Mesenchymal stem cell (in vitro differentiated cells and primary cell): Measurements from ENCODE around the gene OR10G4. TPM values are rescaled to one million over a fixed set of nuclear protein-coding genes. Genes with fewer than 3 reads are reported as not detected.

Experiments
- DNase-seq: peaks from one replicate; pipeline ENCODE4 v3.0.0-alpha.2; 2013
- H2AFZ ChIP-seq: one replicate; pipeline ENCODE4 v1.6.1; 2013; ENCODE audit warnings: low read depth, mild to moderate bottlenecking, control low read depth, inconsistent platforms, low read length, moderate library complexity
- H2AK5ac ChIP-seq: 2 replicates; pipeline ENCODE4 v1.6.1; 2013; ENCODE audit warnings: low read length, moderate library complexity, mild to moderate bottlenecking, inconsistent platforms; ENCODE audit not compliant: severe bottlenecking
- H2BK120ac ChIP-seq: one replicate; pipeline ENCODE4 v1.6.1; 2013; ENCODE audit warnings: low read depth, mild to moderate bottlenecking, inconsistent platforms, low read length, moderate library complexity
- H2BK12ac ChIP-seq, 2 experiments: one replicate each; pipeline ENCODE4 v1.6.1; 2013; ENCODE audit warnings: inconsistent platforms in 2 of 2, low read length in 2 of 2, mild to moderate bottlenecking in 2 of 2, moderate library complexity in 2 of 2, control low read depth in 1 of 2
- H2BK15ac ChIP-seq: one replicate; pipeline ENCODE4 v1.6.1; 2013; ENCODE audit warnings: mild to moderate bottlenecking, low read depth, inconsistent platforms; ENCODE audit not compliant: poor library complexity, severe bottlenecking
- H2BK5ac ChIP-seq: 2 replicates; pipeline ENCODE4 v1.6.1; 2013; ENCODE audit warnings: low read depth, mild to moderate bottlenecking, low read length, control low read depth, inconsistent platforms; ENCODE audit not compliant: poor library complexity, severe bottlenecking
- H3K14ac ChIP-seq, 2 experiments: one replicate each; pipeline ENCODE4 v1.6.1; 2013; ENCODE audit warnings: inconsistent platforms in 2 of 2, low read length in 2 of 2, control low read depth in 1 of 2, mild to moderate bottlenecking in 1 of 2, moderate library complexity in 1 of 2
- H3K18ac ChIP-seq, 2 experiments: one replicate each; pipeline ENCODE4 v1.6.1; 2013; ENCODE audit warnings: inconsistent platforms in 2 of 2, low read length in 2 of 2, control low read depth in 1 of 2, low read depth in 1 of 2, mild to moderate bottlenecking in 1 of 2
- H3K23ac ChIP-seq, 2 experiments: one replicate each; pipeline ENCODE4 v1.6.1; 2013; ENCODE audit warnings: inconsistent platforms in 2 of 2, low read length in 2 of 2, mild to moderate bottlenecking in 2 of 2, moderate library complexity in 2 of 2, control low read depth in 1 of 2
- H3K27ac ChIP-seq: 2 replicates; pipeline ENCODE4 v1.5.1; 2013; ENCODE audit warnings: mild to moderate bottlenecking, moderate library complexity, low read length, control low read depth, inconsistent platforms; ENCODE audit not compliant: poor library complexity, severe bottlenecking
- H3K27me3 ChIP-seq, 2 experiments: 2 replicates each; pipeline versions ENCODE4 v1.6.1 to v1.7.0; 2013; ENCODE audit warnings: low read length in 2 of 2, mild to moderate bottlenecking in 2 of 2, moderate library complexity in 2 of 2, control low read depth in 1 of 2, inconsistent platforms in 1 of 2; ENCODE audit not compliant: control insufficient read depth in 1 of 2, insufficient read depth in 1 of 2
- H3K36me3 ChIP-seq, 2 experiments: 2 replicates each; pipeline versions ENCODE4 v1.6.1 to v1.7.0; 2013; ENCODE audit warnings: low read length in 2 of 2, control low read depth in 1 of 2, inconsistent platforms in 1 of 2, low read depth in 1 of 2, mild to moderate bottlenecking in 1 of 2; ENCODE audit not compliant: insufficient read depth in 2 of 2, control insufficient read depth in 1 of 2
- H3K4ac ChIP-seq, 2 experiments: one replicate each; pipeline ENCODE4 v1.6.1; 2013; ENCODE audit warnings: inconsistent platforms in 2 of 2, low read length in 2 of 2, mild to moderate bottlenecking in 2 of 2, moderate library complexity in 2 of 2, control low read depth in 1 of 2, low read depth in 1 of 2
- H3K4me1 ChIP-seq: 2 replicates; pipeline ENCODE4 v1.6.1; 2013; ENCODE audit warnings: low read depth, low read length, control low read depth; ENCODE audit not compliant: control insufficient read depth, insufficient read depth
- H3K4me2 ChIP-seq: 2 replicates; pipeline ENCODE4 v1.6.1; 2013; ENCODE audit warnings: low read length, mild to moderate bottlenecking, inconsistent platforms; ENCODE audit not compliant: poor library complexity, severe bottlenecking
- H3K4me3 ChIP-seq, 2 experiments: 2 replicates each; pipeline versions ENCODE4 v1.5.1 to v1.7.0; 2013; ENCODE audit warnings: low read length in 2 of 2, mild to moderate bottlenecking in 2 of 2, control low read depth in 1 of 2, low read depth in 1 of 2; ENCODE audit not compliant: insufficient read depth in 1 of 2
- H3K79me1 ChIP-seq: replicated peaks from 2 replicates; pipeline ENCODE4 v1.6.1; 2013; ENCODE audit warnings: mild to moderate bottlenecking, control low read depth, low read length, inconsistent platforms; ENCODE audit not compliant: poor library complexity, severe bottlenecking
- H3K9ac ChIP-seq: 2 replicates; pipeline ENCODE4 v1.7.0; 2013; ENCODE audit warnings: mild to moderate bottlenecking, low read length, moderate library complexity
- H3K9me3 ChIP-seq: 2 replicates; pipeline ENCODE4 v1.7.0; 2013; ENCODE audit warnings: mild to moderate bottlenecking, low read length; ENCODE audit not compliant: control insufficient read depth
- H4K8ac ChIP-seq: one replicate; pipeline ENCODE4 v1.6.1; 2013; ENCODE audit warnings: inconsistent platforms, mild to moderate bottlenecking, low read length, moderate library complexity
- H4K91ac ChIP-seq: one replicate; pipeline ENCODE4 v1.6.1; 2013; ENCODE audit warnings: mild to moderate bottlenecking, low read length, inconsistent platforms
- WGBS: methylation state at CpG from one replicate; pipeline ENCODE4 v1.1.7; 2013; ENCODE audit warnings: mixed read lengths; 5-methylcytosine and 5-hydroxymethylcytosine counted together
- polyA plus RNA-seq, 2 experiments: library from polyadenylated mRNA; stranded (reverse); fragments of 200-250 nt; gene quantifications; one replicate each; pipeline ENCODE4 v1.2.3, GENCODE V29; 2013

The OR10G4 gene, protein sequence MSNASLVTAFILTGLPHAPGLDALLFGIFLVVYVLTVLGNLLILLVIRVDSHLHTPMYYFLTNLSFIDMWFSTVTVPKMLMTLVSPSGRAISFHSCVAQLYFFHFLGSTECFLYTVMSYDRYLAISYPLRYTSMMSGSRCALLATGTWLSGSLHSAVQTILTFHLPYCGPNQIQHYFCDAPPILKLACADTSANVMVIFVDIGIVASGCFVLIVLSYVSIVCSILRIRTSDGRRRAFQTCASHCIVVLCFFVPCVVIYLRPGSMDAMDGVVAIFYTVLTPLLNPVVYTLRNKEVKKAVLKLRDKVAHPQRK
- polyA plus RNA-seq (2013, experiment 1 of 2) = not detected
- not detected for polyA plus RNA-seq (2013, experiment 2 of 2)

GRCh38 chr11:124012697-124013096 is at the start of gene OR10G4:
Gene OR10G4, plus strand, starts transcription at chr11:124012997. Its CDS starts 2,578 bp downstream, at chr11:124015575.
- no peak within 1 kb of the TSS for H3K27ac ChIP-seq
- no peak within 1 kb of the TSS for H4K91ac ChIP-seq
- DNase-seq = no peak
- no peak within 1 kb of the TSS for H2AK5ac ChIP-seq
- H3K36me3 ChIP-seq = no peaks in the 10 kb centered on the region
- no peak within 1 kb of the TSS for H3K14ac ChIP-seq
- no peaks in the 10 kb centered on the region for H3K79me1 ChIP-seq
- H2BK5ac ChIP-seq = no peak within 1 kb of the TSS
- no peak within 1 kb of the TSS for H2AFZ ChIP-seq
- no peak within 1 kb of the TSS for H3K4me2 ChIP-seq
- 67% methylated on average over 2 of the region's 2 CpGs for WGBS
- H2BK15ac ChIP-seq = no peak within 1 kb of the TSS
- no peak within 1 kb of the TSS for H3K18ac ChIP-seq
- no peak within 1 kb of the TSS for H3K4ac ChIP-seq
- no peak within 1 kb of the TSS for H2BK120ac ChIP-seq
- no peaks in the 10 kb centered on the region for H3K4me1 ChIP-seq
- H3K9ac ChIP-seq = no peak within 1 kb of the TSS
- no peaks in the 10 kb centered on the region for H3K9me3 ChIP-seq
- H4K8ac ChIP-seq = no peak within 1 kb of the TSS
- no peak within 1 kb of the TSS for H3K4me3 ChIP-seq
- no peak within 1 kb of the TSS for H3K23ac ChIP-seq
- no peak within 1 kb of the TSS for H2BK12ac ChIP-seq
- H3K27me3 ChIP-seq = no peaks in the 10 kb centered on the region

GRCh38 chr11:123973816-123974215 is 39.0 kb upstream of the OR10G4 start:
- no peak overlapping the region for H4K8ac ChIP-seq
- H3K4ac ChIP-seq = no peak overlapping the region
- no peak overlapping the region for H3K23ac ChIP-seq
- no peaks in the 10 kb centered on the region for H3K4me1 ChIP-seq
- H2AFZ ChIP-seq = no peak overlapping the region
- H3K9me3 ChIP-seq = peaks cover 11% of the 10 kb centered on the region
- H2BK12ac ChIP-seq = no peak overlapping the region
- H2BK5ac ChIP-seq = no peak overlapping the region
- H2AK5ac ChIP-seq = no peak overlapping the region
- no peaks in the 10 kb centered on the region for H3K36me3 ChIP-seq
- H3K14ac ChIP-seq = no peak overlapping the region
- no peaks in the 10 kb centered on the region for H3K27me3 ChIP-seq
- no peak overlapping the region for H3K9ac ChIP-seq
- 11% methylated on average over 1 of the region's 1 CpG for WGBS
- H3K4me3 ChIP-seq = no peak overlapping the region
- H4K91ac ChIP-seq = no peak overlapping the region
- no peak overlapping the region for H2BK15ac ChIP-seq
- H3K18ac ChIP-seq = no peak overlapping the region
- DNase-seq = peak; percentile 5
- no peak overlapping the region for H3K27ac ChIP-seq
- H2BK120ac ChIP-seq = no peak overlapping the region
- no peaks in the 10 kb centered on the region for H3K79me1 ChIP-seq
- no peak overlapping the region for H3K4me2 ChIP-seq

DNA sequence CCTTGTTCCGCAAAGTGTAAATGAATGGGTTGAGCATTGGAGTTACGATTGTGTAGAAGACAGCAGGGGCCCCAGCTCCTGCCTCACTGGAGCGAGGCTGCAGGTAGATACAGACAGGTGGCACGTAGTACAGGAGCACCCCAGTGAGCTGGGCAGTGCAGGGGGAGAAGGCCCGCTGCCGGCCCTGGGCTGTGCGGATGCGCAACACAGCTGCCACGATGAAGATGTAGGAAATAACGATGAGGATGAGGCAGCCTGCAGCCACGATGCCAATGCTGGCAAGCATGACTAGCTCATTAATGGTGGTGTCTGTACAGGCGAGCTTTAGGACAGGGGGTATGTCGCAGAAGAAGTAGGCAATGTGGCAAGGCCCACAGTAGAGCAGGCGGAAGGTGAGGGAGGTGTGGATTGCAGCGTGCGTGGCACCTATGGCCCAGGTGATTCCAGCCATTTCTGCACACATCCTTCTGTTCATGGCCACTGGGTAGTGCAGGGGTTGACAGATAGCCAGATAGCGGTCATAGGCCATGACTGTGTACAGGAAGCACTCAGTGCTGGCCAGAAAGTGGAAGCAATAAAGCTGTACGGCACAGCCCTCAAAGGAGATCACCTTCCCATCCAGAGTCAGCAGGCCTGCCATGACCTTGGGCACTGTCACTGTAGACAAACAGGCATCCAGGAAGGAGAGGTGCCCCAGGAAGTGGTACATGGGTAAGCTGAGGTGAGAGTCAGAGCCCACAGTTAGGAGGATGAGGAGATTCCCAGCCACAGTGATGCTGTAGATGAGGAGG is 35.8 kb upstream of the OR10G4 start:
- WGBS = 86% methylated on average over 18 of the region's 18 CpGs
- H3K23ac ChIP-seq = no peak overlapping the region

GRCh38 chr11:123977731-123978347 is 35.0 kb upstream of the OR10G4 start, which contains the start of gene OR10S1:
Gene OR10S1, minus strand, starts transcription at chr11:123977781. Its CDS starts 117 bp downstream, at chr11:123977664.
- H3K27ac ChIP-seq = no peak within 1 kb of the TSS
- DNase-seq = no peak
- no peaks in the 10 kb centered on the region for H3K36me3 ChIP-seq
- H2BK15ac ChIP-seq = no peak within 1 kb of the TSS
- H3K9me3 ChIP-seq = no peaks in the 10 kb centered on the region
- no peak within 1 kb of the TSS for H2AFZ ChIP-seq
- no peak within 1 kb of the TSS for H3K4me2 ChIP-seq
- no peak within 1 kb of the TSS for H2BK120ac ChIP-seq
- no peak within 1 kb of the TSS for H2BK12ac ChIP-seq
- no peak within 1 kb of the TSS for H2AK5ac ChIP-seq
- H3K4me3 ChIP-seq = no peak within 1 kb of the TSS
- H3K18ac ChIP-seq = no peak within 1 kb of the TSS
- no peak within 1 kb of the TSS for H3K9ac ChIP-seq
- H4K8ac ChIP-seq = no peak within 1 kb of the TSS
- peak within 1 kb of the TSS in 1 of 2 experiments; percentile 22 for H3K14ac ChIP-seq
- H3K4me1 ChIP-seq = no peaks in the 10 kb centered on the region
- no peak within 1 kb of the TSS for H4K91ac ChIP-seq
- H2BK5ac ChIP-seq = no peak within 1 kb of the TSS
- H3K27me3 ChIP-seq = no peaks in the 10 kb centered on the region
- no peak within 1 kb of the TSS for H3K23ac ChIP-seq
- no peaks in the 10 kb centered on the region for H3K79me1 ChIP-seq
- no peak within 1 kb of the TSS for H3K4ac ChIP-seq

More for the DNA sequence above, 35.8 kb upstream of the OR10G4 start:
- H2BK120ac ChIP-seq = no peak overlapping the region
- H4K8ac ChIP-seq = no peak overlapping the region
- H2AFZ ChIP-seq = no peak overlapping the region
- H4K91ac ChIP-seq = no peak overlapping the region
- no peaks in the 10 kb centered on the region for H3K4me1 ChIP-seq
- peak overlapping the region in 1 of 2 experiments; percentile 22 for H3K14ac ChIP-seq
- H3K18ac ChIP-seq = no peak overlapping the region
- no peaks in the 10 kb centered on the region for H3K79me1 ChIP-seq
- no peak for DNase-seq
- H2AK5ac ChIP-seq = no peak overlapping the region
- no peak overlapping the region for H2BK5ac ChIP-seq
- no peak overlapping the region for H3K27ac ChIP-seq
- H2BK12ac ChIP-seq = no peak overlapping the region
- H3K27me3 ChIP-seq = no peaks in the 10 kb centered on the region
- no peak overlapping the region for H2BK15ac ChIP-seq
- H3K4me3 ChIP-seq = no peak overlapping the region
- H3K36me3 ChIP-seq = no peaks in the 10 kb centered on the region
- no peak overlapping the region for H3K4ac ChIP-seq
- no peak overlapping the region for H3K4me2 ChIP-seq
- no peaks in the 10 kb centered on the region for H3K9me3 ChIP-seq
- no peak overlapping the region for H3K9ac ChIP-seq
